ENCODE results near the gene CBARP. TPM values are rescaled to one million over a fixed set of nuclear protein-coding genes. Genes with fewer than 3 reads are reported as not detected.

Gene CBARP
- total and polyA plus RNA-seq, 4 donors: 0.05 to 0.25 (median 0.06) TPM; not detected in 1

DNA sequence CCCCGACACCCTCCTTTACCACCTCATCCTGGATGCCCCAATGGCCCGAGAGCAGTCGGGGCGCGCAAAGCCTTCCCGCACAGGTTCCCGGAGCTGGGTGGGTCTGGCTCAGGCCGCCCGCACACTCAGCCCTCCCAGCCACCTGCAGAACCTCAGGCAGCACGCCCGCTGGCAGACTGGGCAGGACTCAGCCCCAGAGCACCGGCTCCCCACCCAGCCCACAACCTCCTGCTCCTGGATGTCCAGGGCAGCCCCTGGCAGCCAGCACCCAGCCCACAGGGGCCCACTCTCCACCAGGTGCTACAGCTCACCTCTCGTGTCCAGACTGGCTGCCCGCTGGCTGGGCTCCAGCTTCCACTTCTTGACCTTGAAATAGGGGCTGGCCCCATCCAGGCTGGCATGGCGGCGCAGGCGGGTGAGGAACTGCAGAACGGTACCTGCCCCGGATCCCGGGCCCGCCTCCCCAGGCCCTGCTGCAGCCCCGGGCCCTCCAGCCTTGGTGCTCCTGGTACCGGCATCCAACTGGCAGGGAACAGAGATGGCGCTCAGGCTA, 4.6 kb downstream of the CBARP start:
- H3K27me3 ChIP-seq (ENCODE audit: control insufficient read depth in 4 of 4, insufficient read depth in 4 of 4, low read length in 3 of 4): no peaks in the 10 kb centered on the region
- WGBS: 88% methylated on average over 24 of the region's 24 CpGs
- no peak overlapping the region for H3K4me3 ChIP-seq (ENCODE audit: low read depth in 1 of 3, low read length in 3 of 3)
- peak overlapping the region in 1 of 2 donors; percentile 14 for H3K27ac ChIP-seq (ENCODE audit: low read depth in 1 of 2, low read length in 2 of 2)
- DNase-seq (ENCODE audit: low spot score): no peak
- H3K9ac ChIP-seq (ENCODE audit: low read depth in 1 of 2, low read length in 2 of 2): no peak overlapping the region
- H3K4me1 ChIP-seq (ENCODE audit: control insufficient read depth in 4 of 4, insufficient read depth in 4 of 4, low read length in 3 of 4): peaks cover 0 to 15% (median 7%) of the 10 kb centered on the region in 4 donors
- no peaks in the 10 kb centered on the region for H3K9me3 ChIP-seq (ENCODE audit: control insufficient read depth in 4 of 4, low read length in 3 of 4)
- peaks cover 0 to 2% (median 0%) of the 10 kb centered on the region in 4 donors for H3K36me3 ChIP-seq (ENCODE audit: control insufficient read depth in 4 of 4, insufficient read depth in 3 of 4, low read depth in 1 of 4, low read length in 3 of 4)
- TF ChIP-seq, protein P1, sequence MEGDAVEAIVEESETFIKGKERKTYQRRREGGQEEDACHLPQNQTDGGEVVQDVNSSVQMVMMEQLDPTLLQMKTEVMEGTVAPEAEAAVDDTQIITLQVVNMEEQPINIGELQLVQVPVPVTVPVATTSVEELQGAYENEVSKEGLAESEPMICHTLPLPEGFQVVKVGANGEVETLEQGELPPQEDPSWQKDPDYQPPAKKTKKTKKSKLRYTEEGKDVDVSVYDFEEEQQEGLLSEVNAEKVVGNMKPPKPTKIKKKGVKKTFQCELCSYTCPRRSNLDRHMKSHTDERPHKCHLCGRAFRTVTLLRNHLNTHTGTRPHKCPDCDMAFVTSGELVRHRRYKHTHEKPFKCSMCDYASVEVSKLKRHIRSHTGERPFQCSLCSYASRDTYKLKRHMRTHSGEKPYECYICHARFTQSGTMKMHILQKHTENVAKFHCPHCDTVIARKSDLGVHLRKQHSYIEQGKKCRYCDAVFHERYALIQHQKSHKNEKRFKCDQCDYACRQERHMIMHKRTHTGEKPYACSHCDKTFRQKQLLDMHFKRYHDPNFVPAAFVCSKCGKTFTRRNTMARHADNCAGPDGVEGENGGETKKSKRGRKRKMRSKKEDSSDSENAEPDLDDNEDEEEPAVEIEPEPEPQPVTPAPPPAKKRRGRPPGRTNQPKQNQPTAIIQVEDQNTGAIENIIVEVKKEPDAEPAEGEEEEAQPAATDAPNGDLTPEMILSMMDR (IDR thresholded peaks at IDR 0.05; ENCODE audit: low read depth, low read length, missing input control): no peak
- TF ChIP-seq GABPA (IDR thresholded peaks at IDR 0.05 in 1 of 2, conservative IDR thresholded peaks at IDR 0.05 in 1 of 2): no peak
- no peak for TF ChIP-seq HNF4G (IDR thresholded peaks at IDR 0.05)
- TF ChIP-seq RXRA (IDR thresholded peaks at IDR 0.05): no peak
- TF ChIP-seq RAD21 (IDR thresholded peaks at IDR 0.05): no peak
- TF ChIP-seq, protein P2, sequence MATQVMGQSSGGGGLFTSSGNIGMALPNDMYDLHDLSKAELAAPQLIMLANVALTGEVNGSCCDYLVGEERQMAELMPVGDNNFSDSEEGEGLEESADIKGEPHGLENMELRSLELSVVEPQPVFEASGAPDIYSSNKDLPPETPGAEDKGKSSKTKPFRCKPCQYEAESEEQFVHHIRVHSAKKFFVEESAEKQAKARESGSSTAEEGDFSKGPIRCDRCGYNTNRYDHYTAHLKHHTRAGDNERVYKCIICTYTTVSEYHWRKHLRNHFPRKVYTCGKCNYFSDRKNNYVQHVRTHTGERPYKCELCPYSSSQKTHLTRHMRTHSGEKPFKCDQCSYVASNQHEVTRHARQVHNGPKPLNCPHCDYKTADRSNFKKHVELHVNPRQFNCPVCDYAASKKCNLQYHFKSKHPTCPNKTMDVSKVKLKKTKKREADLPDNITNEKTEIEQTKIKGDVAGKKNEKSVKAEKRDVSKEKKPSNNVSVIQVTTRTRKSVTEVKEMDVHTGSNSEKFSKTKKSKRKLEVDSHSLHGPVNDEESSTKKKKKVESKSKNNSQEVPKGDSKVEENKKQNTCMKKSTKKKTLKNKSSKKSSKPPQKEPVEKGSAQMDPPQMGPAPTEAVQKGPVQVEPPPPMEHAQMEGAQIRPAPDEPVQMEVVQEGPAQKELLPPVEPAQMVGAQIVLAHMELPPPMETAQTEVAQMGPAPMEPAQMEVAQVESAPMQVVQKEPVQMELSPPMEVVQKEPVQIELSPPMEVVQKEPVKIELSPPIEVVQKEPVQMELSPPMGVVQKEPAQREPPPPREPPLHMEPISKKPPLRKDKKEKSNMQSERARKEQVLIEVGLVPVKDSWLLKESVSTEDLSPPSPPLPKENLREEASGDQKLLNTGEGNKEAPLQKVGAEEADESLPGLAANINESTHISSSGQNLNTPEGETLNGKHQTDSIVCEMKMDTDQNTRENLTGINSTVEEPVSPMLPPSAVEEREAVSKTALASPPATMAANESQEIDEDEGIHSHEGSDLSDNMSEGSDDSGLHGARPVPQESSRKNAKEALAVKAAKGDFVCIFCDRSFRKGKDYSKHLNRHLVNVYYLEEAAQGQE (IDR thresholded peaks at IDR 0.05): no peak
- no peak for TF ChIP-seq FOXA1 (IDR thresholded peaks at IDR 0.05)
- TF ChIP-seq SP1 (IDR thresholded peaks at IDR 0.05): no peak
- TF ChIP-seq, protein P3, sequence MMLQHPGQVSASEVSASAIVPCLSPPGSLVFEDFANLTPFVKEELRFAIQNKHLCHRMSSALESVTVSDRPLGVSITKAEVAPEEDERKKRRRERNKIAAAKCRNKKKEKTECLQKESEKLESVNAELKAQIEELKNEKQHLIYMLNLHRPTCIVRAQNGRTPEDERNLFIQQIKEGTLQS (IDR thresholded peaks at IDR 0.05): no peak
- no peak for TF ChIP-seq EGR1 (IDR thresholded peaks at IDR 0.05; ENCODE audit: low read depth in 2 of 2)
- no peak for TF ChIP-seq NR2F2 (IDR thresholded peaks at IDR 0.05)
- TF ChIP-seq YY1 (IDR thresholded peaks at IDR 0.05): no peak
- TF ChIP-seq, protein P4, sequence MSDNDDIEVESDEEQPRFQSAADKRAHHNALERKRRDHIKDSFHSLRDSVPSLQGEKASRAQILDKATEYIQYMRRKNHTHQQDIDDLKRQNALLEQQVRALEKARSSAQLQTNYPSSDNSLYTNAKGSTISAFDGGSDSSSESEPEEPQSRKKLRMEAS (IDR thresholded peaks at IDR 0.05): no peak
- TF ChIP-seq, protein P5, sequence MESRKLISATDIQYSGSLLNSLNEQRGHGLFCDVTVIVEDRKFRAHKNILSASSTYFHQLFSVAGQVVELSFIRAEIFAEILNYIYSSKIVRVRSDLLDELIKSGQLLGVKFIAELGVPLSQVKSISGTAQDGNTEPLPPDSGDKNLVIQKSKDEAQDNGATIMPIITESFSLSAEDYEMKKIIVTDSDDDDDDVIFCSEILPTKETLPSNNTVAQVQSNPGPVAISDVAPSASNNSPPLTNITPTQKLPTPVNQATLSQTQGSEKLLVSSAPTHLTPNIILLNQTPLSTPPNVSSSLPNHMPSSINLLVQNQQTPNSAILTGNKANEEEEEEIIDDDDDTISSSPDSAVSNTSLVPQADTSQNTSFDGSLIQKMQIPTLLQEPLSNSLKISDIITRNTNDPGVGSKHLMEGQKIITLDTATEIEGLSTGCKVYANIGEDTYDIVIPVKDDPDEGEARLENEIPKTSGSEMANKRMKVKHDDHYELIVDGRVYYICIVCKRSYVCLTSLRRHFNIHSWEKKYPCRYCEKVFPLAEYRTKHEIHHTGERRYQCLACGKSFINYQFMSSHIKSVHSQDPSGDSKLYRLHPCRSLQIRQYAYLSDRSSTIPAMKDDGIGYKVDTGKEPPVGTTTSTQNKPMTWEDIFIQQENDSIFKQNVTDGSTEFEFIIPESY (IDR thresholded peaks at IDR 0.05): no peak
- no peak for TF ChIP-seq TAF1 (conservative IDR thresholded peaks at IDR 0.05)
- TF ChIP-seq HNF4A (conservative IDR thresholded peaks at IDR 0.05): no peak
- no peak for TF ChIP-seq FOXA2 (IDR thresholded peaks at IDR 0.05)
- TF ChIP-seq JUND (IDR thresholded peaks at IDR 0.05): no peak

Measured in liver (tissue), 9 donors.